Heart right ventricle (tissue), 16 donors: ENCODE results near the gene NHLH1. TPM values are rescaled to one million over a fixed set of nuclear protein-coding genes. Genes with fewer than 3 reads are reported as not detected.

Experiments
- ATAC-seq, 8 donors: fragments of 200-7000 bp; cut with Tn5 transposase; one replicate each; pipeline ENCODE4 v1.9.1; 2020; ENCODE audit warnings: mild to moderate bottlenecking in 8 of 8, moderate library complexity in 8 of 8, moderate number of reproducible peaks in 1 of 8
- DNase-seq, 2 donors: peaks; one replicate each; pipeline ENCODE4 v3.0.0-alpha.2; 2020
- H3K27ac ChIP-seq, 10 donors: fragments of 200-600 bp; sonication (generic) in 2 of 10; one replicate each; pipeline versions ENCODE4 v1.5.0 to v1.8.0; 2020 to 2022; ENCODE audit warnings: mild to moderate bottlenecking in 3 of 10
- H3K27me3 ChIP-seq, 7 donors: fragments of 200-600 bp; one replicate each; pipeline ENCODE4 v1.8.0; 2021 to 2022; ENCODE audit warnings: mild to moderate bottlenecking in 2 of 7
- H3K36me3 ChIP-seq, 9 donors: fragments of 200-600 bp; sonication (generic) in 1 of 9; one replicate each; pipeline versions ENCODE4 v1.5.0 to v1.8.0; 2020 to 2022; ENCODE audit warnings: mild to moderate bottlenecking in 2 of 9
- H3K4me1 ChIP-seq, 9 donors: fragments of 200-600 bp; sonication (generic) in 1 of 9; one replicate each; pipeline versions ENCODE4 v1.5.0 to v1.8.0; 2020 to 2022; ENCODE audit warnings: mild to moderate bottlenecking in 4 of 9
- H3K4me3 ChIP-seq, 10 donors: fragments of 200-600 bp; sonication (generic) in 2 of 10; one replicate each; pipeline versions ENCODE4 v1.5.0 to v1.8.0; 2020 to 2022; ENCODE audit warnings: mild to moderate bottlenecking in 7 of 10, moderate library complexity in 2 of 10
- H3K9me3 ChIP-seq, 11 donors: fragments of 200-600 bp in 10 of 11; sonication (generic) in 2 of 11; one replicate each; pipeline versions ENCODE4 v1.5.0 to v1.8.0; 2013 to 2022; ENCODE audit warnings: mild to moderate bottlenecking in 2 of 11, control low read depth in 1 of 11, moderate library complexity in 1 of 11
- WGBS, 2 donors: extraction: QIAGEN DNeasy Blood & Tissue Kit; methylation state at CpG; one replicate each; pipeline ENCODE4 v1.1.7; 2013; ENCODE audit warnings: inconsistent platforms in 1 of 2; 5-methylcytosine and 5-hydroxymethylcytosine counted together
- intact Hi-C, 10 donors: fragments of 100-400 bp; cut with DNase I; formaldehyde crosslinking; loops; one replicate each; pipeline versions ENCODE4 v1.11.1 to v1.14.2; 2022
- polyA plus RNA-seq, 2 donors: library from polyadenylated mRNA; stranded (reverse); fragments of 200-250 nt; gene quantifications; one replicate each; pipeline ENCODE4 v1.2.3, GENCODE V29; 2013
- total RNA-seq, 10 donors: library from RNA; stranded (reverse); fragmentation: NEBNext Ultra II Directional in 3 of 10; extraction: Animal tissue kit (Norgen Biotek cat#: 25700) in 3 of 10; gene quantifications; one replicate each; pipeline versions ENCODE4 v1.2.1 to v1.2.4, GENCODE V29; 2021 to 2023
- TF ChIP-seq, protein P1 (sequence below), 9 donors: fragments of 200-600 bp; sonication (generic) in 2 of 9; IDR thresholded peaks; one replicate each; pipeline versions ENCODE4 v1.5.0 to v1.8.0; 2021 to 2022; ENCODE audit warnings: antibody characterized with exemption in 9 of 9, mild to moderate bottlenecking in 5 of 9, moderate library complexity in 1 of 9
- donor health status: Arrhythmogenic right ventricular cardiomyopathy.
- donor health status: ischemic (EF 13 %, LVEDD 7.1; RV severe dilation, severe dysfunction).
- donor health status: healthy with polysubstance abuse.
- donor health status: DM: no; HTN: yes; CAD: no.
- donor health status: DM: no; HTN: no; CAD: no.
- donor health status: ischemic (EF 25% LVEDD 6.9; RV normal size, moderate dysfunction).
- donor health status: ischemic (EF 25% LVEDD 5.7; RV mildly dilated, moderate dysfunction).
- donor health status: healthy.
- donor health status: DM: yes; HTN: yes; CAD: no.
- donor health status: Ischemic cardiomyopathy.
- donor health status: ischemic (EF 35%, LVEDD 5.7; RV mildly dilated, moderate dysfunction).
- donor health status: nonischemic (EF 11% LVEDD 7.7; RV severe dilation, severe dysfunction).
- donor health status: DM: yes; HTN: yes; CAD: no.
- donor health status: PGD.
- donor health status: ischemic (EF 29% LVEDD 5.4; RV normal size, mild dysfunction).
- donor health status: nonischemic (EF 23%, LVEDD 6.1; RV moderate dilation, normal function).

NHLH1 gene
- total and polyA plus RNA-seq, 12 donors = 0.06 to 0.12 (median 0.09) TPM; not detected in 9

DNA sequence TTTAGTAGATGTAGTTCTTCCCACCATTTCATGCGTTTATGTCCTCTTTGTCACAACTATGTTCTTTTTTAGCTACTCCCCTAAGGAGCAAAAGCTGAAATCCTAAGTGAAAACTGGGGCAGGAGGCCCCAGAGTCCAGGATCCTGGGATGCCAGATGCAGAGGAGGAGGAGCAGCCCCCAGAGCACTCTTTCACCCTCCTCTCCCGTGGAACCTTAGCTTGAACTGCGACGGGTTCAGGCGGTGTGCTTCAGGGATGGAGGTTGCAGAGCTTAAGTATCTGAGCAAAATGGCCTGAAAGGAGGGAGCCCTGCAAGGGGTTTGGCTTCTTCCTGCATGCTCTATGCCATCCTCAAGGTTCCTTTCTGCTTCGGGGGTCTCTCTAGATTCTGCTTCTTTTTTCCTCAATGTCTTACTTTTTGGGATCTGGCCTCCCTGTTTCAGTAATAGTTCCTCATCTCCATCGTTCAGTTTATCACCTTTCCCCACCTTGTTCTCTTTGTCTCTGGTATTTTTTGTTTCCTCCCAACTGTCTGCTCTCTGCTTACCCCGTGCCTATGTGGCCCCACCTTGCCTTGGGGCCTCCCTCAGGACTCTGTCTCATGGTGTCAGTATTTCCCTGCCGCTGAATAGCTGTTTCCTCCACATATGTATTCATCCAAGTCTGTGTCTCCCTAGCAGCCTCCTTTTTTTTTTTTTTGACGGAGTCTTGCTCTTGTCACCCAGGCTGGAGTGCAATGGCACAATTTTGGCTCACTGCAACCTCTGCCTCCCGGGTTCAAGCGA lies 2.7 kb upstream of the NHLH1 start:
- intact Hi-C loops = no loop called here
- ATAC-seq (no peak), DNase-seq (no peak)
- H3K27ac ChIP-seq = no peak overlapping the region
- TF ChIP-seq, protein P1, sequence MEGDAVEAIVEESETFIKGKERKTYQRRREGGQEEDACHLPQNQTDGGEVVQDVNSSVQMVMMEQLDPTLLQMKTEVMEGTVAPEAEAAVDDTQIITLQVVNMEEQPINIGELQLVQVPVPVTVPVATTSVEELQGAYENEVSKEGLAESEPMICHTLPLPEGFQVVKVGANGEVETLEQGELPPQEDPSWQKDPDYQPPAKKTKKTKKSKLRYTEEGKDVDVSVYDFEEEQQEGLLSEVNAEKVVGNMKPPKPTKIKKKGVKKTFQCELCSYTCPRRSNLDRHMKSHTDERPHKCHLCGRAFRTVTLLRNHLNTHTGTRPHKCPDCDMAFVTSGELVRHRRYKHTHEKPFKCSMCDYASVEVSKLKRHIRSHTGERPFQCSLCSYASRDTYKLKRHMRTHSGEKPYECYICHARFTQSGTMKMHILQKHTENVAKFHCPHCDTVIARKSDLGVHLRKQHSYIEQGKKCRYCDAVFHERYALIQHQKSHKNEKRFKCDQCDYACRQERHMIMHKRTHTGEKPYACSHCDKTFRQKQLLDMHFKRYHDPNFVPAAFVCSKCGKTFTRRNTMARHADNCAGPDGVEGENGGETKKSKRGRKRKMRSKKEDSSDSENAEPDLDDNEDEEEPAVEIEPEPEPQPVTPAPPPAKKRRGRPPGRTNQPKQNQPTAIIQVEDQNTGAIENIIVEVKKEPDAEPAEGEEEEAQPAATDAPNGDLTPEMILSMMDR (IDR thresholded peaks at IDR 0.05) = no peak
- 67 to 71% methylated on average over 12 of the region's 12 CpGs for WGBS, 2 donors
- H3K27me3 ChIP-seq = peaks cover 0 to 7% (median under 1%) of the 10 kb centered on the region in 7 donors
- no peaks in the 10 kb centered on the region for H3K4me1 ChIP-seq
- no peaks in the 10 kb centered on the region for H3K9me3 ChIP-seq
- H3K36me3 ChIP-seq = peaks cover 0 to 21% (median 0%) of the 10 kb centered on the region in 9 donors
- no peak overlapping the region for H3K4me3 ChIP-seq

DNA sequence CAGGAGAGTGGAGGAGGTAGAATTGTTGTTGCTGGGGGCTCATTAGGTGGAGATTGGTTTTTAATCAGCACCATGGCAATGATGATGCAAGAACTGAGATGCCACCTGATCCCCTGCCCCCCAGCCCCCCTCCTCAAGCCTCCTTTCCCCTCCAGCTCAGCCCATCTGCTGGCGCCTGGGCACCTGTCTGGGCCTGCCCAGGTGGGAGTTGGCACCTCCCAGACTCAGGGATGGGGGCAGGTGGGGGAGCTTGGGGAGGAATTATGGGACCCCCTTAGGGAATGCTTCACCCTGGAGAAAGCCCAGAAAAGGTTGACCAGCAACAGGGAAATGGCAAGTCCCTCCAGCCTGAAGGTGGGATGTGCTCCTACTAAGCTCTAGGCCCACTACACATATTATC lies 1.5 kb upstream of the NHLH1 start:
- H3K27me3 ChIP-seq = peaks cover 0 to 14% (median 3%) of the 10 kb centered on the region in 7 donors
- no peaks in the 10 kb centered on the region for H3K4me1 ChIP-seq
- TF ChIP-seq, protein P1 (IDR thresholded peaks at IDR 0.05) = no peak
- DNase-seq (no peak), ATAC-seq (no peak)
- intact Hi-C loops = no loop called here
- peaks cover 0 to 10% (median 0%) of the 10 kb centered on the region in 9 donors for H3K36me3 ChIP-seq
- H3K9me3 ChIP-seq = no peaks in the 10 kb centered on the region
- WGBS, 2 donors = 100% methylated on average over 1 of the region's 1 CpG
- H3K4me3 ChIP-seq = no peak overlapping the region
- no peak overlapping the region for H3K27ac ChIP-seq

DNA sequence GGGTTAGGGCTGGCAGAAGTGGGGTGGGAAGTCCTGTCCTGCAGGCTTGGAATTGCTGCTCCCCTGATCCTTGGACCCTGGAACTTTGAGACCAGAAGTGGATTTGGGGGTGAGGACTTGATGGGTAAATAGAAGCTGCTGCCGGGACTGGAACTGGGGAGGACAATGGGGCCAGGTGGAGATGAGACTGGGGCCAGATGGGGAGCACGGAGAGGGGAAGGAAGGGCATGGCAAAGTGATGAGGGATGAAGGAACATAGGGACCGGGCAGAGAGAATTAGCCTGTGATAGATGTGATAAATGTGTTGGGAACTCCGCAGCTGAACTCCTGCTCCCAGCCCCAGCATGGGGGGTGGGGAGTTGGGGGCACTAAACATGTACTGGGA lies 637 bp downstream of the NHLH1 start:
- Histone ChIP-seq H3K27ac (no peak overlapping the region), H3K4me1 (peaks cover 0 to 3% (median 0%) of the 10 kb centered on the region in 9 donors), H3K4me3 (no peak overlapping the region), H3K9me3 (no peaks in the 10 kb centered on the region), H3K27me3 (peaks cover 0 to 34% (median 14%) of the 10 kb centered on the region in 7 donors), H3K36me3 (no peaks in the 10 kb centered on the region)
- ATAC-seq = no peak
- intact Hi-C loops = no loop called here
- TF ChIP-seq, protein P1 (IDR thresholded peaks at IDR 0.05) = no peak
- 36 to 37% methylated on average over 4 of the region's 4 CpGs for WGBS, 2 donors
- DNase-seq = no peak

DNA sequence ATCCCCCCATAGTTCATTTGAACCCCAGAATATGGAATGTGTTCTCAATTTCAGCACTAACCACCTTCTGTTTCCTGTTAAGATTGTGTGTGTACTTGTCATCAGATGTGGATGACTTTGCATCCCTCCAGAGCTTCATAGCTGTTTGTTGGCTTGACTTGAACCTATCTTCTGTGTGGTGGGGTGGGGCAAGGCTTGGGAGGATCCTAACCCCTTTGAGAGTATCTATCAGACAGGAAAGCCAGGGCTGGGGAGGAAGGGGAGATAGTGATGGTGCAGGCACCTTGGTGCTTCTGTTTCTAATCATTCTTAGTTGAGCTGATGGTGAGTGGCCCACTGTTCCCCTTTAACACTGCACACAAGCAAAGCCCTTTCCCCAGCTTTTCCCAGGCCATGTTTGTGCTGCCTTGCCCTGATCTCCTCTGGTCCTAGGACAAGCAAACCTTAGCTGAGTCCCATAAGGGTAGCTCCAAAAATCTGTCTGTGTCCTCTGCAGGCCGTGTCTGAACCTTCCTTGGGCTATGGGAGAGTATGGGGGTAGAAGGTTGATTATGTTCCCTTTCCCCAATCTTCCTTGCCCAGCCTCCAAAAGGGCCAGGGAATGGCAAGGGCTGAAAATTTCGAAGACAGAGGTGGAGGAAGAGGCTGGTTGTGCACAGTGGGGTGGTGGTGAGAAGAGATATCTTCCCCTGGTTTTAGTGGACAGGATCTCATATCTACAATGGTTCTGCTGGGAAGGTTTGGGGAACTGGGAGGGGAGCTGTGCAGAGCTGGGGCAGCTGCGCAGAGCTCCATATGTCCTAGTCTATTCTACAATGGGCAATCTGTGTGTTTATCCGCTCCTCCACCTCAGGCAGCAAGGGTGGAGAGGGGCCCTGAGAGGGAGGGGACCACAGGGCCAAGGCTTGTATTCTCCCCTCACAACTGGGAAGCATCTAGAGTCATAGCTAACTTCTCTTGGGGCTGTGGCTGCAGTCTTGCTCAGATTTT lies 1.4 kb downstream of the NHLH1 start:
- H3K27ac ChIP-seq = no peak overlapping the region
- WGBS, 2 donors = 75 to 76% methylated on average over 4 of the region's 4 CpGs
- peaks cover 0 to 3% (median 0%) of the 10 kb centered on the region in 9 donors for H3K4me1 ChIP-seq
- H3K9me3 ChIP-seq = no peaks in the 10 kb centered on the region
- ATAC-seq = no peak
- intact Hi-C loops = no loop called here
- TF ChIP-seq, protein P1 (IDR thresholded peaks at IDR 0.05) = no peak
- no peak for DNase-seq
- no peaks in the 10 kb centered on the region for H3K36me3 ChIP-seq
- peaks cover 0 to 38% (median 14%) of the 10 kb centered on the region in 7 donors for H3K27me3 ChIP-seq
- no peak overlapping the region for H3K4me3 ChIP-seq
